SIG-M5 treated with dmso at 0.1 percent for 504 hours (cell line): ENCODE data around the gene ZNF740.
A peak's percentile ranks its signal among the peaks of the same experiment; 100 is the strongest.

Experiments used
- DNase-seq: peaks from one replicate; lab custom pipeline; 2025; ENCODE audit not compliant: unreplicated experiment; lab: John Stamatoyannopoulos, UW

The ZNF740 gene

DNA sequence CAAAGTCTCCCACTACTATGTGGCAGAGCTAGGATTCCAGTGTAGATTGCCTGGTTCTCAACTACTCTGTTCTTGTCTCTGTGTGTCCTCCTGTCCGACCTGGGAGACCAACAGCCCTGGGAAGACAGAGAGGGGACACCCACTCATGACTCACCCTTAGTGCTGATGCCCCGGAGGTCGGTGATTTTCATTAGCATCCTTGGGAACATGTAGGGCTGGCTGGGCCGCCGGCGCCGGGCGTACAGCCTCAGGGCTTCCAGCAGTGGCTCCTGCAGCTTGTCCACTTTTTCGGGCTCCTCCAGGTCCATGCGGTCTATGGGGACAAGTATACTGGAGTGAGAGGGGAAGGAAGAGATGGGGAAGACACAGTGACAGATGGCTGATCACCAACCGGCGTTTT, 32.4 kb downstream of the ZNF740 start:
- DNase-seq: no peak

DNA sequence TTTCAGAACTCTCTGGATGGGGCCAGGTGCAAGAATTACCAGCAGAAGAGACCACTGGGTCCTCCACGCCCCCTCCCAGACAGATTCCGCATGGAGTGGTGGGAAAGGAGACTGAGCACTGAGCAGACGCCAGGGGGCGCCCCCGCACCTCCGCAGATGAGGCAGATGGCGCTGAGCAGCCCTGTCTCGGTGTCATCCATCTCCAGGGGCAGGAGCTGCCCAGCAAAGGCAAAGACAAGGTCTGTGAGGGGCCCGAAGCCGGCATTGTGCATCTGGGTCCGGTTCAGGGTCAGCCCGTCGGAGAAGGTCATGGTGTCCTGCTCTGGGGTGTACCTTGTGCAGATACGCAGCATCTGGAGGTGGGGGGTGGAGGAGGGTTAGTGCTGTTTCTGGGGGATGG, 32.8 kb downstream of the ZNF740 start:
- DNase-seq: peak; percentile 64

DNA sequence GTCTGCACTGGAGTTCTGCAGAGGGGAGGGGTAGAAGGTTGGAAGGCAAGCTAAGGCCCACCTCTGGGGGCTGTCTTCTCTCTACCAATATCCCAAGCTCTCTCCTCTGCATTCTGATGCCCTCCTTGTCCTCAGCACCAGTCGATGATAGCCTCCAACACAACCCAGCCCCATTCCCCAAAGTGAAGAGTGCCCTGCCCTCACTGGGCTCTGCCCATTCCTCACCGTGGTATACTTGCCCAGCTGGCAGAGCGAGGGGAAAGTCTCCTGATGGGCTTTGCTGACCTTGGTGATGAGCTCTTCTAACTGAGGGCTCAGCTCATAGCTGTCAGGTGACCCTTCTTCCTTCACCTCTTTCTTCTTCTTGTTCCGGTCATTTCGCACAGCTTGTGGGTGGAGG, 33.7 kb downstream of the ZNF740 start:
- DNase-seq: no peak

DNA sequence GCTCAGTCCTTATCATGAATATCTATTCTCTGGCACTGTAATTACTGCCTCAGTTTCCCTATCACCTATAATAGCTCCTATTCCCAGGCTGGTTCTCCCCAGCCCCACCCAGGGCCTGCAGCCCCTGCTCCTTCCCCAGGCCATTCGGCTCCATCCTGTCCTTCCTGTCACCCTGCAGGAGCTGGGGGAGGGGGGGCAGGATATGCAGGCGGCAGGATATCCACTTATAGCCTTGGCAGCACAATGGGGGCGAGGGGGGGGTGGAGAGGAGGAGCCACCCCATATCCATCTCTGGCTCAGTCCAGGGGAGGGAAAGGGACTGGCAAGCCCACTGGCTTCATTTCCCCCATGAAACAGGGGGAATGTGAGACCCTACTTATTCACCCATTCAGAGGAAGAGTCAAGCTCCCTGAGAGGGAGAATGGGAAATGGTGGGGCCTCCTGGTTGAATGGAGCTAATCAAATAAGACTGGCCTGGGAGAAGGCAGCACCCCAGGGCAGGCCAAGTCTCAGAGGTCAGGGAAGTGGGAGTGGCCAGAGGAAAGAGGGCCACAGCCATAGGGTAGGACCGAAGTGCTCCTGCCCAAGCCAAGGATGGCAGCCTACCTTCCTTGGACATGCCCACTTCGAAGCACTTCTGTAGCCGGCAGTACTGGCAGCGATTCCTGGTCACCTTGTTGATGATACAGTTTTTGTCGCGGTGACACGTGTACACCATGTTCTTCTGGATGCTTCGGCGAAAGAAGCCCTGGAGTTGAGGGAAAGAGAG, 34.3 kb downstream of the ZNF740 start:
- DNase-seq: no peak

DNA sequence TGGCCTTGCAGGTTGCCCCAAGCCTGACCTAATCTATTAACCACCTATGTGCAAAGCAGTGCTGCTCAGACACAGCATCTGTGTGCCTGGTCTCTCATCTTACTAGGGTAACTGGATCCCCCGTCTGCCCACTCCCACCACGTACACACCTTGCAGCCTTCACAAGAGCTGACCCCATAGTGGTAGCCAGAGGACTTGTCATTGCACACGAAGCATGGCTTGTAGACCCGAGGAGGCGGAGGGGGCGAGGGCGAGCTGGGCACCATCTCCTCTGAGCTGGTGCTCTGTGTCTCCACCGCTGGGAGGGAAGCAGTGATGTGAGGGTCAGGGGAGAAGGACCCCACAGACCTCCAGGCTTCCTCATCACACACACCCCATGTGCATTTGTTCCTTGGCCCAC, 35.0 kb downstream of the ZNF740 start:
- DNase-seq: no peak

DNA sequence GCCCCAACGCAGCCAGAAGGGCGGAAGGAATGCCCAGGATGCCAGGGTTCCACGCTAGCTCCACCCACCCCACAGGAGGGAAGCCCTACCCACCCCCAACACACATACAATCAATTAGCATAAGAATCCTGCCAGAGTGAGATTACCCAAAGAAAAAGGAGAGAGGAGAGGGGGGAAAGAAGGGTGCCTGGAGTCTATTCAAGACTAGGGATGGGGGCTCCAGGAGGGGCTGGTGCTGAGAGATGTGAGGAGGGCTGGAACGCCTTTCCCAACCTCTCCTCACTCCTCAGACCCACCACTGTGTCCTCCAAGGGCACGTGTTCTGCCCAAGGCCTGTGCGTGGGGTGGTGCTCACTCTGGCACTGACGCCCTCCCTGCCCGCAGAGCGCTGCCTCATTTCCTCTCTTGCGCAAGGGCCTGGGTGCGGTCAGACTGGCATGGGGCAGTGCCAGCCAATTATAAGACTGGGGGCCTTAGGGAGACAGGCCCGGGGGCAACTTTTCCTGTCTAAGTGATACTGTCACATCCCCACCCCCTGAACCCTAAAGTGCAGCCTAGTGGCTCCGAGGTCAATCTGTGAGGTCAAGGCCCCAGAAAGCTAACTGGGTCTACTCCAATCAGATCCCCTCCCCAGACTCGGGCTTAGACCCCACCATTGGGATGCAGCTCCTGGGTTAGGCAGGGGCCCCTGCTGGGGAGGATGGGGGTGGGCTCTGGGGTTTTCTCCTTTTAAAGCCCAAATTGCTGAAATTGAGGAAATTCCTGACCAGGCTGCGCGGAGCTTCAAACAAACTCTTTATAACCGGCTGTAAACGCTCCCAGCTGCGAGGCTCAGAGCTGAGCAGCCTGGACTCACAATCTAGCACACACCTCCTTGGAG, 36.8 kb downstream of the ZNF740 start:
- no peak for DNase-seq

DNA sequence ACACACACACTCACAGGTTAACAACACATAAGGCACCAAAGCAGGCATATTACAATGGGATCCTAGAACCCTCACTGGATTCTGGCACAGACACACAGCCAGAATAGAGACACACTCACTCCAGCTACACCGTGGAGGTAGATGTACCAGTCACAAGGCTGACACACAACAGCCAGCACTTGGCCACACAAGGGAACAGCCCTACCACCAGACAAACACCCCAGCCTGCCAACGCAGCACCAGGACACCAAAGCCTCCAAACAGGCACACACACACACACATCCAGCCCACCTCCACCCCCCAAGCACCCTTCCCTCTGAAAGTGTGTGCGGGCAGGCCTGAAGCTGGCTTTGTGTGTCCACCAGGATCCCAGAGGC, 37.4 kb downstream of the ZNF740 start:
- no peak for DNase-seq

DNA sequence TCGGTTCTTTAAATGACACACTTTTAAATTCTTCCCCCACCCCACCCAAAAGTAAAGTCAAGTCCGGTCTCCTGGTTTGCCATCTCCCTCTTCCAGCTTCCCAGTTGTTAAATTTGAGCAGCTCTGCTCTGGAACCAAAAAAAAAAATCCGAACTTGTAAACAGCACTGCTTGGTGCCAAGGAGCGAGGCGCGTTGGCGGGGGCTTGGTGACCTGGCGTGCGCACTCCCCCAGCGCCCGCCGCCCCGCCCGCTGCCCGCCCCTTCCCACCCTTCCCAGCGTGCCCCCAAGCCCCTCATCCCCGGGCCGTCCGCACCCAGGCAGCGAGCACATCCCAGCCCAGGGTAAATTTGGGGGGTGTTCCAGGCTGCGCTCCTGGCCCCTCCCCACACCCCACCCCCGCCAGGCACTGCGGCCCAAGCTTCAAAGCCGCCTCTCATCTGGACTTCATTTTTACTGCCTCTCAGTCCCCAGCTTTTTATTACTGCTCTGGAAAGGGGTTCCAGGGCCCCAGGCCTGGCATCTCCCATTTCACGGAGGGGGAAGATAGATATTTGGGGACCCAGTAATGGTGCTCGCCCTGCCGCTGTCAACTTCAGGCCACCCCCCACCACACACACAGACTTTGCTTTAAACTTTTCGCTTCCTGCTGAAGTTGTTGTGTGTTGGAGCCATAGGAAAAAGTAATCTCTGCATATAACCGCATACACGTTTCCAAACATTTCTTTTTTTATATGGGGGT, 38.2 kb downstream of the ZNF740 start:
- DNase-seq: no peak

DNA sequence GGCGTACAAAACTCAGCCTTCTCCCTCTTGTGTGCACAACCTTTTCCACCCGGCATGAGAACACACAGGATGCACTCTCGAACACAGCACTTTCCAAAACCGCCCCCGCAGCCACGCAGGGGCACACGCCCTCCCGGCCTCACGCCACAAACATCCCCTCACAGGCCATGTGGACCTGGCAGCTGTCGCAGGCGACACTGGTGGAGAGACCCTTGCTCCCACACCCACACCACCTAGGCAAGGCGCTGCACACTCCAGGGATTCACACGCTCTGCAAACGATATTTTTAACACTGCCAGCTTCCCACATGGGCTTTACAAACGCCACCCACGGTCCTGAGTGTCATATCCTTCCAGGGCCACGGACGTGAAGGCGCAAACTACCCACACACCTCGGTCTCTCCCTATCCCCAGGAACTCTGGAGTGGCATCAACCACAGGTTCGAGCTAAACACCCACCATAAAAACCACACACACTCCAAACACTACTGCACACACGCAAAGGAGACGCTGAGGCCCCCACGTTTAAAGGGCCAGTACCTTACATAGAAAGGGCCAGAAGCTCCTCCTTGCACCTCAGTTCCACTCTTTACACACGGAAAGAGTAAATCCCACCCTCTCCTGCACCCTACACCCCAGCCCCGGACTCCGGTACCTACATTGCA, 38.9 kb downstream of the ZNF740 start:
- no peak for DNase-seq

DNA sequence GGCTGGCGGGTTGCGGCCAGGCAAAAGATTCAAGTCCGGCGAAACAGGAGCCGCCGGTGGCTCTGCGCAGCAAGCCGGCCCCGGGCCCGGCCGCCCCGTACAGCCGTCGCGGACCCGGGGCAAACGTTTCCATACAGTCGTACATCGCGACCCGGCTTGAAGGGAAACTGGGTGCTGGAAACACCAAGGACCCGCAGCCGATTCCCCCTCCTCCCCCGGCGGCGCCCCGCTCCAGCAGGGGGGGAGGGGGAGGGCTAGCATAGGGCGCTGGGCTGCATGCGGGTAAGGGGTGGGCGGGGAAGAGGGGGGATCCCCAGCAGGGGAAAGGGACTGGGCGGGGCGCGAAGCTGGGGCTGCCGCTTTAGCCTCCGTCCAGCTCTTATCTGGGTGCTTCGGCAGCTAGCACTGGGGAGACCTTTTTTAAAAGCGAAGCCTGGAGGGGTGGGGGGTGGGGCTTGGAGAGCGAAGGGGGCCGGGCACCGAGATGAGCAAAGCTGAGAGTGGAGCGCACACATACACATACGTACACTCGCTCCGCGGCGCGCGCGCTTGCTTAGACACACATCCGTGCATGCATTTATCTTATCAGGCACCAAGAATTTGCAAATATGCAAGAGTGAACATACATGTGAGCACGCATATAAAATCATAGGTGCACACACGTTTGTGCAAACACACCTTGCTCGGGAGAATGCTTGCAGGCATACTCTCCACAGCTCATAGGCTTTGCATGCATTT, 39.6 kb downstream of the ZNF740 start:
- DNase-seq: peak; percentile 42

DNA sequence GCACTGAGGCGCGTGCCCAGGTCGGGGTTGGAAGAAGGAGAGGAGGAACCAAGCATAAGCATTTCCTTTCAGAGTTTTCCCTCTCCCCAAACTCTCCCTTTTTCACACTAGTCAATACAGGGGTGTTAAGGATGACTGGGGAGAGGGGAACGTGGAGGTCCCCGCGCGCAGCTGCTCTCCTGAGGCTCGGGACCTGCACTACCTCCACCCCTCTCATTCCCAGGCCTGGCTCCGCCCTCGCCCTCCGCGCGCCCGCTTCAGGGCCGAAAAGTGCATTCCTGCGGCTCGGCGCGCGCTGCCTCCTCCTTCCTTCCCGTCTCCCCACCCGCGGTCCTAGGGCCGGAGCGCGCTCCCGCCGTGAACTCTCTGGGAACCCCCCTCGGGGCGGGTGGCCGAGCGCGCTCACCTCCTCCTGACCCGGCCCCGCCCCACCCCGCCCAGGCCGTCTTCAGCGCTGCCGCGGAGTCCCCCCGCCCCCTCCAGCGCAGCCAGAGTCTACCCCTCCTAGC, 40.2 kb downstream of the ZNF740 start:
- peak; percentile 94 for DNase-seq

DNA sequence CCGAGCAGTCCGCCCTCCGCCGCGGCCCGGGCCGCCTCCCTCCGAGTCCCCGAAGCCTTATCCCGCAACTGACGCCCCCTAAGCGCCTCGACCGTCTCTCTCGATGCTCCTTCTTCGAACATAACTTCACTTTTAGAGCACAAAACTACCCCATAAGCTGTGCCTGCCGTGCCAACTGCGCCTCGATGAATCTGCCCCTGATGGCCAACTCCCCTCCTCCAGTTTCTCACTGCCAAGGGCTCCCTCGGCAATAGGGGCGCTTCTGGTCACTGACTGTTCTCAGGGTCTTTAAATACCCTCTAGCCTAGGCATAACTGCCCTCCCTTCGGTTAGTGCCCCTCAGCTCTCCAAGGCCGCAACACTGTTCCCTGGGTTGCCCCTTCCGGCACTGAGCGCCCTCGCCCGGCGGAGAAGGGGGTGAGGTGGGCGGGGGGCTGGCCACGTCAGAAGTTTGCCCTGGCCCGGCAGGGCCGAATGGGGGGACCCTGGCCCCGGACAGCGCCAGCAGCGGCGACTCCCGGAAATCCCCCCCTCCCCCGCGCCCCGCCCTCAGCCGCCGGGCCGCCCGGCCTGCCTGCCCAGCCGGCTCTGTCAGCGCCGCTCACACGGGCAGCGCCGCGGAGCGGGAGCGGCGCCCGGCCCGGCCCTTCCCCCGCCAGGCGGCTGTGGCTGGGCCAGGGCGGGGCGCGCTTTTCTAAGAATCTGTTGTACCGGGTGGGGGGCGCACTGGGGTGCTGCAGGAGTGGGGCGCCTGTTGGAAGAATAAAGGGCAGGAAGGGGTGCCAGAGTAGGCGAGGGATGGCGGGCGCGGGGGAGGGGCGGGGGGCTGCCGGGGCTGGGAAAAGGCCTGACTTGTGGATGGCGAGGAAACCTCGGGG, 40.9 kb downstream of the ZNF740 start:
- no peak for DNase-seq

DNA sequence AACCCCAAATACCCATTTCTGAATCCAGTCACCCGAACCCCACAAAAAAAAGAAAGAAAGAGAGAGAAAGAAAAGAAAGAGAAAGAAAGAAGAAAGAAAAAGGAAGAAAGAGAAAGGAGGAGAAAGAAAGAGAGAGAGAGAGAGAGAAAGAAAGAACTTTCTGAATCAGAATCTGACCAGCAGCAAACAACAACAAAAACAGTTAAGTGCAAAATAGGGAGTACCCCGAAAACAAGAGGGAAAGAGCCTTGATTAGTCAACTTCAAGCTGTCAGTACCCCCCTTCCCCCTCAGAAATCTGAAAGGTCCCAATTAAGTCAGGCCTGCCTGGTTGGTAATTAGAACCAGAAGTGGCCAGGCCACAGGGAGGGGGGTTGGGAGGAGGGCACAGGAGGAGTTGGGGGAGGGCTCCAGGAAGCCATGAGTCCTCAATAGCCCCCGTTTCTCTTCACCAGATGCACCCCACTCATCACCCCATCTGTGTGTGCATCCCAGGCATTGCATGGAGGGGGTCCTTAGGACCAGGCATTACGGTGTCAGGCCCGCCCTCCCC, 41.7 kb downstream of the ZNF740 start:
- no peak for DNase-seq

DNA sequence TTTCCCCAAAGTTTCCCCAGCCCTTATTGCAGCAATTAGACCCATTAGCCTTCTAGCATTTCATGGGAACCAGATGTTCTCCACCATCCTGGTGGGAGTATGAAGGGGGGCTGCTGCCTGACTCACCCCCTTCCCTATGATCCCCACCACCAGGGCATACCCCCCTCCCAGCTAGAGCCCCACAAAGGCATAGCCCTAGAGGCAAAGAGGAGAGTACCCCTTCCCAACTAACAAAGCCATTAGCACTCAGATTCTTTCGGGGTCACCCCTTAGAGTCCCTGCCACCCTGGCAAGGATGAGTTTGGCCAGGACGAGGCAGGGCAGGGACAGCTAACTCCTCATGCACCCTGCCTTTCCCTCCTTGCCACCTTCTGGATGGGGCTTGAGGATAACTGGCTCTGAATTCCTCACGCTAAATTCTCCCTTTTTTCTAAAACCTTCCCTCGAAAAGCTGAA, 42.3 kb downstream of the ZNF740 start:
- DNase-seq: no peak

DNA sequence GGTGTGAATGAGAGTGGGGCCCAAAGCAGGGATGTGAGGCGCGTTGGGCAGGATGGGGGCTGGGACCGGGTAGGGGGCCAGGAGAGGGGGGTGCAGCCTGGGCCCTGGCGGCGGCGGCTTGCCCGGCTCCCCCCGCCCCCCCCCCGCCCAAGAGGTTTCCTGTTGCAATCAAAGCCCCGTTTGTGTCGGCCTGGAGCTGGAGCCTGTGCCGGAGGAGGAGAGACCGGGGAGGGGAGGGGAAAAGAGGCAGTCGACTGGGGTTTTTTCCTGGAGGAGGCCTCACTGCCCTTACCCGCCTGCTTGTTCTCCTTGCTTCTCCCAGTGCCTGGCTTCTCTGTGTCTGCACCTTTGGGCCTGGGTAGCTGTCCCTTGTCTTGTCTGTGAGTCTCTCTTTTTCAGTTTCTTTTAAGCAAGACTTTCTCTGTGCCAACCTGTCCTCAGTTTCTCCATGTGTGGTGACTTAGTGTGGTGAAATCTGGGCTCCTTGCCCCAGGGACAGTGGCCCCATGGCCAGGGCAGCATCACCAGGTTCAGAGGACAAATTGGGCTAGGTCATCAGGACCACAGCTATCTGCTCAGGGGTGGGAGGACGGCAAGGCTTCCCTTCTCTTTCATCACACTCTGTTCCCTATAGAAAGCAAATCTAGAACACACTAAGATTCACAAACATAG, 43.0 kb downstream of the ZNF740 start:
- no peak for DNase-seq

DNA sequence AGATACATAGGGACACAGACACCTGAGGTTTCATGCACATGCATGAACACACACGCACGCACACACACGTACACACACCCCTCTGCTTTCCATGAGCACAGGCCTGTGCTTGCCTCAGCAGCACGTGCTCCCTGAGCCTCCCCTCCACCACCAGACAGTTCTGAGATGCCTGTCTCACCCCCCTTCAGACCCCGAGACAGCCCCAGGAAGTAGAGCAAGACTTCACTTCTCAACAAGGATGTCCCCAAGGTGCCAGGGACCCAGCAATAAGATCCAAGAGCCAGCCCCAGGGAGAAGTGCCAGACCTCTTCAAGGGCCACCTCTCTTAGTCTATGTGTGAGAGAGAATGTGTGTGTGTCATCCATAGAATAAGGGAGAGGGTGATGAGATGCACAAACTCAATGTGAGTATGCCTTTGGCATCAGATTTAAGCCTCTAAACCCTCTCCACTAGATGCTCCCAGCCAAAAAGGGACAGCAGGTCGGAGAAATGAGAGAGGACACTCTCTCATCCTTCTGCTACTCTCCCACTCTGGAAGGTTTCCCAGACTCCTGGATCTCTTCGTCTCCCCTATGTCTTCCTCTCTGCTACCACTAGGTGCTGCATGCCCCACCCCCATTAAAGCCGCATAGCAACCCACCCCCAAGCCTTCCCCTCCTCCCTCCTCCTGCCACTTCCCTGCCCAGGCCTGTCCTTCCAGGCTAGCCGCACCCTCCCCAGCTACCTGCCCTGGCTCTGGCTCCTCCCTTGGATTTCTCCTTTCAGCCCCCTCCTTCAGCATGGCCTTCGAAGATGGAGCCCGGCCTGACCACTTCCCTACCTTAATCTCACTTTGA, 43.8 kb downstream of the ZNF740 start:
- DNase-seq: no peak

DNA sequence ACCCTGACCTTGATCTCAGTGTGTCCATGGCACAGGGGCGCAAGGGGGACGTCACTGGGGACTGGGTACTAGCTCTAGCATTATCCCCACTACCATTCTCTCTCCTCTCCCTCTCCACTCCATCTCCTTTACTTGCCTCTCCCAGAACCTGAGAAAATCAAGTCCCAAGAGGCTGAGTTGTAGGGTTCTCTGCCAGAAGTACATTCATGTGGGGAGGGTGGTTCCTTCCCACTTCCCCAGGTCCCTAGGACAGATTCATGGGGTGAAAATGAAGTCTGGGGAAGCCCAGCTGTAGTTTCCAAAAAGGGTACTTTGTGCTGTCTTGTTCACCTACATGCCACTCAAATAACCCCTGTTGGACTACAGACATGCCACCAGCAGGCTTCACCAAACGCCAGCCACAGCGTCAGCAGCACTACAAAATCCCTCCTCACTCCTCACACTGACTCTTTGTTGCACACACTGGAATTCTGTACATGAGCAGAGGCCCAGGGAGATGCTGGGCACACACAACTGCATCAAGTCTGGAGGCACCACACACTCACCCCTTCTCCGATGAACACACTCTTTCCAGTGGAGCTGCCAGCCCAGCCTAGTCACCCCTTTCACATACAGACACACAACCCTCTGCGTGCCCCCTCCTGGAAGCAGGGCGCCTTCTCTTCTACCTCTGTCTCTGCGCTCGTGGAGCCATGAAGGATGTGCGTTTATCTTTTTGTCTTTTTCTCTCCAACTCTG, 44.5 kb downstream of the ZNF740 start:
- no peak for DNase-seq
